A549 treated with DMSO at 1 μM for 4 hours (cell line): ENCODE measurements around the gene EBF3. TPM values are rescaled to one million over a fixed set of nuclear protein-coding genes. Genes with fewer than 3 reads are reported as not detected.

ENCODE experiments used
- total RNA-seq: library from RNA; stranded (reverse); fragments of 200-300 nt; extraction: Qiagen RNA extraction; gene quantifications from 5 replicates; pipeline ENCODE4 v1.2.3, GENCODE V29; 2022; ENCODE audit warnings: low read depth

Gene EBF3
- total RNA-seq: 0.09 to 0.28 TPM (median 0.21 TPM) in 5 replicates

GRCh38 chr10:129963641-129964501, at the start of gene EBF3:
Gene EBF3 (minus strand): TSS chr10:129964274. CDS start chr10:129963768, 506 bp downstream.

Other genes starting within 250 kb of the EBF3 start
- 0.57 to 0.83 TPM (median 0.74 TPM) in 5 replicates for gene C10orf143, start 146.6 kb upstream of the EBF3 start, total RNA-seq
- gene GLRX3, start 172.1 kb upstream of the EBF3 start, total RNA-seq: 188 to 262 TPM (median 237 TPM) in 5 replicates